NK-92 treated with Interleukin-12 subunit alpha and Interleukin-12 subunit beta, amount 100 ng/mL, for 24 hours (cell line): ENCODE results near the gene ACBD6.

Experiments used
- DNase-seq: peaks from one replicate; lab custom pipeline; 2025; lab: John Stamatoyannopoulos, UW

ACBD6 gene

GRCh38 chr1:180241716-180242544 lies 260.4 kb downstream of the ACBD6 start:
- no peak for DNase-seq

- DNase-seq, result no peak
Observed at GRCh38 chr1:180239145-180240096, 263.0 kb downstream of the ACBD6 start.

GRCh38 chr1:180238675-180239074 lies 263.7 kb downstream of the ACBD6 start:
- DNase-seq, result no peak
